HepG2 (cell line): Measurements from ENCODE around the gene CAMTA1. TPM values are rescaled to one million over a fixed set of nuclear protein-coding genes. Genes with fewer than 3 reads are reported as not detected.

ENCODE experiments used
- ATAC-seq: fragments of 200-7000 bp; cut with Tn5 transposase; 3 replicates; pipeline ENCODE4 v1.9.1; 2020; ENCODE audit warnings: mild to moderate bottlenecking, moderate library complexity
- BruUV-seq: library from RNA; stranded (reverse); fragments of 400-500 nt; replicated peaks from 2 replicates; lab custom pipeline; 2021; lab: Mats Ljungman, UMichigan
- CTCF ChIA-PET: fragments of 300-600 bp; formaldehyde crosslinking; extraction: SDS; loops from one replicate; lab custom pipeline; 2021; ENCODE audit warnings: low total read pairs, inconsistent platforms, low intra/inter-chr PET ratio; lab: Yijun Ruan, JAX
- POLR2A ChIA-PET: fragments of 350-600 bp; sonication (Branson Sonifier 250); formaldehyde crosslinking; loops from one replicate; lab custom pipeline; 2020; ENCODE audit warnings: antibody characterized with exemption, inconsistent platforms; lab: Yijun Ruan, JAX
- DNase-seq: peaks from one replicate; pipeline ENCODE4 v3.0.0-alpha.2; 2015; ENCODE audit warnings: low spot score
- FAIRE-seq: peaks from 3 replicates; lab custom pipeline; 2011; peaks lifted over from hg19 to GRCh38; lab: Jason Lieb, UNC
- H2AFZ ChIP-seq: one replicate; pipeline ENCODE4 v1.6.1; 2011; ENCODE audit warnings: low read length, inconsistent platforms
- H3K27ac ChIP-seq: fragments of 300-600 bp; 3 replicates; pipeline ENCODE4 v1.8.0; 2011; ENCODE audit warnings: mixed run types, mild to moderate bottlenecking, mixed read lengths, low read length, inconsistent platforms; ENCODE audit not compliant: insufficient read depth; ENCODE audit errors: extremely low read length
- H3K27me3 ChIP-seq, 2 experiments: fragments of 200-600 bp in 1 of 2; 2 replicates in 1 of 2; 3 replicates in 1 of 2; pipeline versions ENCODE4 v1.6.0 to v1.8.0; 2011; ENCODE audit warnings: low read length in 2 of 2, mild to moderate bottlenecking in 2 of 2, moderate library complexity in 2 of 2, inconsistent platforms in 1 of 2; ENCODE audit not compliant: insufficient read depth in 2 of 2, control insufficient read depth in 1 of 2
- H3K36me3 ChIP-seq, 2 experiments: fragments of 200-600 bp in 1 of 2; replicated peaks in 1 of 2; 2 replicates in 1 of 2; 3 replicates in 1 of 2; pipeline versions ENCODE4 v1.5.1 to v1.8.0; 2011; ENCODE audit warnings: low read length in 2 of 2, inconsistent platforms in 1 of 2; ENCODE audit not compliant: insufficient read depth in 2 of 2, control insufficient read depth in 1 of 2
- H3K4me1 ChIP-seq: 2 replicates; pipeline ENCODE4 v1.5.1; 2012; ENCODE audit warnings: low read length, inconsistent platforms; ENCODE audit not compliant: insufficient read depth
- H3K4me2 ChIP-seq: 2 replicates; pipeline ENCODE4 v1.6.0; 2011; ENCODE audit warnings: low read depth, low read length, inconsistent platforms
- H3K4me3 ChIP-seq, 3 experiments: fragments of 200-600 bp in 1 of 3; sonication (generic), shearing (Covaris generic) in 1 of 3; replicated peaks in 1 of 3; 2 replicates each; pipeline ENCODE4 v1.5.1; 2011 to 2016; ENCODE audit warnings: low read length in 3 of 3, inconsistent platforms in 2 of 3, low read depth in 2 of 3, mild to moderate bottlenecking in 2 of 3, control low read depth in 1 of 3, mixed read lengths in 1 of 3; ENCODE audit not compliant: insufficient read depth in 1 of 3
- H3K79me2 ChIP-seq: one replicate; pipeline ENCODE4 v1.6.1; 2011; ENCODE audit warnings: low read length, inconsistent platforms; ENCODE audit not compliant: insufficient read depth
- H3K9ac ChIP-seq: 2 replicates; pipeline ENCODE4 v1.6.0; 2011; ENCODE audit warnings: mild to moderate bottlenecking, low read depth, low read length, inconsistent platforms; ENCODE audit not compliant: insufficient read depth
- H3K9me3 ChIP-seq: 2 replicates; pipeline ENCODE4 v1.5.1; 2012; ENCODE audit warnings: mild to moderate bottlenecking, low read length
- H4K20me1 ChIP-seq: 2 replicates; pipeline ENCODE4 v1.6.0; 2011; ENCODE audit warnings: inconsistent platforms, mild to moderate bottlenecking, low read length, moderate library complexity; ENCODE audit not compliant: insufficient read depth
- CCAR2 ChIP-seq: fragments of 200-400 bp; formaldehyde crosslinking; optimal IDR thresholded peaks from 2 replicates; pipeline ENCODE3; 2018; ENCODE audit warnings: low read depth, mild to moderate bottlenecking, low read length, moderate library complexity
- ELK4 ChIP-seq: sonication (generic); formaldehyde crosslinking; IDR thresholded peaks from 2 replicates; pipeline ENCODE4 v1.9.0; 2021; ENCODE audit warnings: missing genetic modification reagents, borderline replicate concordance
- IRX3 ChIP-seq: sonication (generic); formaldehyde crosslinking; IDR thresholded peaks from 2 replicates; pipeline ENCODE4 v1.8.1; 2023; ENCODE audit warnings: mild to moderate bottlenecking, low read depth, missing genetic modification reagents, borderline replicate concordance
- MAZ ChIP-seq, 2 experiments: sonication (generic) in 1 of 2; formaldehyde crosslinking in 1 of 2; IDR thresholded peaks; 2 replicates each; pipeline versions ENCODE4 v1.5.0 to v1.6.1; 2012 to 2020; ENCODE audit warnings: low read depth in 2 of 2, mild to moderate bottlenecking in 2 of 2, borderline replicate concordance in 1 of 2, improper control_type of control experiment in 1 of 2, low read length in 1 of 2, missing genetic modification reagents in 1 of 2, moderate library complexity in 1 of 2
- PAF1 ChIP-seq: IDR thresholded peaks from 2 replicates; pipeline ENCODE4 v1.6.1; 2016; ENCODE audit warnings: missing genetic modification reagents, missing compliant biosample characterization
- SIX4 ChIP-seq: sonication (generic); formaldehyde crosslinking; IDR thresholded peaks from 2 replicates; pipeline ENCODE4 v1.4.0; 2020; ENCODE audit warnings: missing genetic modification reagents
- ZMYM3 ChIP-seq: sonication (generic); formaldehyde crosslinking; IDR thresholded peaks from 2 replicates; pipeline ENCODE4 v1.5.1; 2020; ENCODE audit warnings: mild to moderate bottlenecking, missing genetic modification reagents
- ZNF432 ChIP-seq: sonication (generic); formaldehyde crosslinking; IDR thresholded peaks from 2 replicates; pipeline ENCODE4 v1.5.0; 2020; ENCODE audit warnings: missing genetic modification reagents, mild to moderate bottlenecking, borderline replicate concordance
- ZNF563 ChIP-seq: sonication (generic); formaldehyde crosslinking; IDR thresholded peaks from 2 replicates; pipeline ENCODE4 v1.8.0; 2022; ENCODE audit warnings: mild to moderate bottlenecking, moderate library complexity, missing genetic modification reagents
- ZNF879 ChIP-seq: sonication (generic); formaldehyde crosslinking; IDR thresholded peaks from 2 replicates; pipeline ENCODE4 v1.8.1; 2023; ENCODE audit warnings: missing genetic modification reagents
- ZSCAN20 ChIP-seq: sonication (generic); formaldehyde crosslinking; IDR thresholded peaks from 2 replicates; pipeline ENCODE4 v1.4.0; 2020; ENCODE audit warnings: missing genetic modification reagents, mild to moderate bottlenecking, borderline replicate concordance
- WGBS: methylation state at CpG from one replicate; pipeline ENCODE4 v1.1.6; 2017; ENCODE audit warnings: low lambda C conversion rate; 5-methylcytosine and 5-hydroxymethylcytosine counted together
- in situ Hi-C: cut with HindIII; loops from 2 replicates; pipeline ENCODE4 v1.10.0; 2017; ENCODE audit warnings: low pct_unique_long_range_greater_than_20kb; ENCODE audit not compliant: extremely low pct_ligation_motif_present
- intact Hi-C: fragments of 100-400 bp; cut with micrococcal nuclease; formaldehyde crosslinking; loops from one replicate; pipeline ENCODE4 v1.10.0; 2022; ENCODE audit not compliant: unreplicated experiment
- polyA plus RNA-seq, 8 experiments: library from polyadenylated mRNA; depleted of rRNA in 3 of 8; stranded (reverse) in 7 of 8; unstranded in 1 of 8; fragments of >200 nt; fragmentation: Illumina TruSeq in 4 of 8; extraction: Trizol in 4 of 8; gene quantifications; 2 replicates each; pipeline versions ENCODE4 v1.2.1 to v1.2.3, GENCODE V29; 2011 to 2016; ENCODE audit warnings: low read depth in 4 of 8, missing spikeins in 1 of 8, mixed read lengths in 1 of 8; ENCODE audit not compliant: insufficient read depth in 1 of 8
- total RNA-seq, 5 experiments: library from RNA; depleted of rRNA; stranded (reverse); fragments of >200 nt; fragmentation: Illumina TruSeq; extraction: Trizol; gene quantifications; 2 replicates each; pipeline ENCODE4 v1.2.3, GENCODE V29; 2016; ENCODE audit warnings: low read depth in 1 of 5
- TF ChIP-seq, protein P1 (sequence below): sonication (generic); formaldehyde crosslinking; IDR thresholded peaks from 2 replicates; pipeline ENCODE4 v1.4.0; 2020; ENCODE audit warnings: missing genetic modification reagents, mild to moderate bottlenecking, borderline replicate concordance

Gene CAMTA1
- total and polyA plus RNA-seq, 2 of the 13 experiments (the other 11 are each of a cell fraction or from before 2014, with no cell fraction given): 25.0 to 36.4 TPM

DNA sequence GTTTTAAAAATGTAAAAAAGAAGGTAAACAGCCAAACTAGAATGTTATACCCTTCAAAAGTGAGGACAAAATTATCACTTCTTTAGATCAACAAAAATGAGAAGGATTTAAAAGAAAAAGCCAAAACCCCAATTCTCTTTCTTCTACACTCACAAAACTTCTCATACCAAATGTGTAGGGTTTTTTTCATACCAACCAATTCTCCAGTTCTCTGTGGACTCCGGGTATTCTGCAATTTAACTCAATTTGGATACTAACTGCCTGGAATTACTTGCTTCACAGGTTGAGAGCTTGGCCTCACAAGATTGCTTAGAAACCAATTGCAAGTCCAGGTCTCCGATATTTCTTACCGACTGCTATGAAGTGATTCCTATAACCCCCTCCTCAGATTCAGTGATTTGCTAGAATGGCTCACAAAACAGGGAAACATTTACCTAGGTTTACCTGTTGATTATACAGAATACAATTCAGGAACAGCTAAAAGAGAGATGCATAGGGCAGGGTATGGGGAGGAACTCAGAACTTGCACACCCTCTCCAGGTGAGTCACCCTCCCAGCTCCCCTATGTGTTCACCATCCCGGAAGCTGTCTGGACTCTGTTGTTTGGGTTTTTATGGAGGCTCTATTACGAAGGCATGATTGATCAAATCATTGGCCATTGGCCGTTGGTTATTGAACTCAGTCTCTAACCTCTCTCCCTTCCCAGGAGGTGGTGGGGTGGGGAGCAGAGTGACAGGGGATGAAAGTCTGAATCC is 67.1 kb downstream of the CAMTA1 start:
- Histone ChIP-seq H3K27me3 (no peaks in the 10 kb centered on the region), H3K9ac (no peak overlapping the region), H3K27ac (no peak overlapping the region), H3K4me3 (no peak overlapping the region), H2AFZ (no peak overlapping the region), H3K79me2 (no peaks in the 10 kb centered on the region), H3K4me1 (no peaks in the 10 kb centered on the region), H3K9me3 (no peaks in the 10 kb centered on the region), H4K20me1 (no peaks in the 10 kb centered on the region), H3K4me2 (no peak overlapping the region), H3K36me3 (peaks cover 1 to 12% of the 10 kb centered on the region in 2 experiments; a peak in 2 of 5 replicates)
- in situ Hi-C loops (no loop called here), intact Hi-C loops (no loop called here)
- ATAC-seq: no peak
- ChIA-PET CTCF (no interaction called here), POLR2A (no interaction called here)
- FAIRE-seq: no peak
- 97% methylated on average over 6 of the region's 6 CpGs for WGBS
- TF ChIP-seq ZMYM3 (CRISPR knock-in tag) (no peak), CCAR2 (no peak), ZNF432 (CRISPR knock-in tag) (no peak), ZNF563 (CRISPR knock-in tag) (no peak), IRX3 (no peak), ZNF879 (no peak), MAZ (IDR thresholded peaks at IDR 0.05; ENCODE audit: borderline replicate concordance, low read depth, low read length) (no peak), MAZ (CRISPR knock-in tag; IDR thresholded peaks at IDR 0.05; ENCODE audit: low read depth) (no peak), ZSCAN20 (CRISPR knock-in tag) (no peak), ELK4 (CRISPR knock-in tag) (no peak), PAF1 (no peak), SIX4 (CRISPR knock-in tag) (no peak)
- TF ChIP-seq, protein P1, sequence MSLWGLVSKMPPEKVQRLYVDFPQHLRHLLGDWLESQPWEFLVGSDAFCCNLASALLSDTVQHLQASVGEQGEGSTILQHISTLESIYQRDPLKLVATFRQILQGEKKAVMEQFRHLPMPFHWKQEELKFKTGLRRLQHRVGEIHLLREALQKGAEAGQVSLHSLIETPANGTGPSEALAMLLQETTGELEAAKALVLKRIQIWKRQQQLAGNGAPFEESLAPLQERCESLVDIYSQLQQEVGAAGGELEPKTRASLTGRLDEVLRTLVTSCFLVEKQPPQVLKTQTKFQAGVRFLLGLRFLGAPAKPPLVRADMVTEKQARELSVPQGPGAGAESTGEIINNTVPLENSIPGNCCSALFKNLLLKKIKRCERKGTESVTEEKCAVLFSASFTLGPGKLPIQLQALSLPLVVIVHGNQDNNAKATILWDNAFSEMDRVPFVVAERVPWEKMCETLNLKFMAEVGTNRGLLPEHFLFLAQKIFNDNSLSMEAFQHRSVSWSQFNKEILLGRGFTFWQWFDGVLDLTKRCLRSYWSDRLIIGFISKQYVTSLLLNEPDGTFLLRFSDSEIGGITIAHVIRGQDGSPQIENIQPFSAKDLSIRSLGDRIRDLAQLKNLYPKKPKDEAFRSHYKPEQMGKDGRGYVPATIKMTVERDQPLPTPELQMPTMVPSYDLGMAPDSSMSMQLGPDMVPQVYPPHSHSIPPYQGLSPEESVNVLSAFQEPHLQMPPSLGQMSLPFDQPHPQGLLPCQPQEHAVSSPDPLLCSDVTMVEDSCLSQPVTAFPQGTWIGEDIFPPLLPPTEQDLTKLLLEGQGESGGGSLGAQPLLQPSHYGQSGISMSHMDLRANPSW (CRISPR knock-in tag): no peak
- no TSS peak for BruUV-seq
- DNase-seq: no peak
